H9 (cell line): ENCODE results near the gene SYDE1. TPM values are rescaled to one million over a fixed set of nuclear protein-coding genes. Genes with fewer than 3 reads are reported as not detected.

Experiments
- DNase-seq: peaks from one replicate; pipeline ENCODE4 v3.0.0-alpha.2; 2017
- H2AFZ ChIP-seq: one replicate; pipeline ENCODE4 v1.6.1; 2013; ENCODE audit warnings: mild to moderate bottlenecking, low read length, control low read depth, moderate library complexity
- H2AK5ac ChIP-seq: 2 replicates; pipeline ENCODE4 v1.6.1; 2013; ENCODE audit warnings: low read length, control low read depth, mixed read lengths; ENCODE audit not compliant: insufficient read length
- H2BK120ac ChIP-seq: one replicate; pipeline ENCODE4 v1.6.1; 2013; ENCODE audit warnings: low read depth, mild to moderate bottlenecking, low read length, control low read depth, inconsistent platforms; ENCODE audit not compliant: poor library complexity, severe bottlenecking
- H2BK12ac ChIP-seq: 2 replicates; pipeline ENCODE4 v1.6.1; 2013; ENCODE audit warnings: low read length, control low read depth, mixed read lengths, low read depth; ENCODE audit not compliant: insufficient read length
- H2BK15ac ChIP-seq: 2 replicates; pipeline ENCODE4 v1.6.1; 2013; ENCODE audit warnings: low read depth, low read length, control low read depth
- H2BK20ac ChIP-seq: one replicate; pipeline ENCODE4 v1.6.1; 2013; ENCODE audit warnings: low read depth, mild to moderate bottlenecking, low read length, control low read depth, inconsistent platforms; ENCODE audit not compliant: poor library complexity, severe bottlenecking
- H2BK5ac ChIP-seq: 2 replicates; pipeline ENCODE4 v1.6.1; 2013; ENCODE audit warnings: low read length, control low read depth, mixed read lengths; ENCODE audit not compliant: insufficient read length
- H3K14ac ChIP-seq: 2 replicates; pipeline ENCODE4 v1.6.1; 2013; ENCODE audit warnings: low read length, control low read depth; ENCODE audit not compliant: insufficient read depth
- H3K18ac ChIP-seq: 2 replicates; pipeline ENCODE4 v1.6.1; 2013; ENCODE audit warnings: low read depth, mild to moderate bottlenecking, mixed read lengths, low read length, control low read depth; ENCODE audit not compliant: insufficient read length
- H3K23ac ChIP-seq: 2 replicates; pipeline ENCODE4 v1.6.1; 2013; ENCODE audit warnings: low read length, control low read depth, mixed read lengths, low read depth; ENCODE audit not compliant: insufficient read length
- H3K23me2 ChIP-seq: 2 replicates; pipeline ENCODE4 v1.6.1; 2013; ENCODE audit warnings: low read depth, mild to moderate bottlenecking, mixed read lengths, low read length, control low read depth; ENCODE audit not compliant: insufficient read length, poor library complexity, severe bottlenecking
- H3K27ac ChIP-seq: 2 replicates; pipeline ENCODE4 v1.5.1; 2013; ENCODE audit warnings: low read length, control low read depth, mixed read lengths, low read depth; ENCODE audit not compliant: insufficient read length
- H3K27me3 ChIP-seq: 2 replicates; pipeline ENCODE4 v1.6.1; 2013; ENCODE audit warnings: low read length, control low read depth, inconsistent platforms; ENCODE audit not compliant: insufficient read depth
- H3K4ac ChIP-seq: 2 replicates; pipeline ENCODE4 v1.6.1; 2013; ENCODE audit warnings: low read depth, mild to moderate bottlenecking, control low read depth, inconsistent platforms, low read length, moderate library complexity
- H3K4me1 ChIP-seq: 2 replicates; pipeline ENCODE4 v1.6.1; 2013; ENCODE audit warnings: low read length, control low read depth, inconsistent platforms; ENCODE audit not compliant: insufficient read depth
- H3K4me2 ChIP-seq: 2 replicates; pipeline ENCODE4 v1.6.1; 2013; ENCODE audit warnings: low read length, control low read depth, mixed read lengths; ENCODE audit not compliant: insufficient read length, insufficient read depth
- H3K56ac ChIP-seq: 2 replicates; pipeline ENCODE4 v1.6.1; 2013; ENCODE audit warnings: low read depth, mild to moderate bottlenecking, mixed read lengths, low read length, control low read depth; ENCODE audit not compliant: insufficient read length
- H3K79me1 ChIP-seq: 2 replicates; pipeline ENCODE4 v1.6.1; 2013; ENCODE audit warnings: low read depth, mild to moderate bottlenecking, moderate library complexity, low read length, control low read depth, inconsistent platforms; ENCODE audit not compliant: insufficient read depth, poor library complexity, severe bottlenecking
- H3K79me2 ChIP-seq: 2 replicates; pipeline ENCODE4 v1.6.1; 2013; ENCODE audit warnings: low read length, control low read depth, inconsistent platforms; ENCODE audit not compliant: insufficient read depth
- H3K9ac ChIP-seq: 2 replicates; pipeline ENCODE4 v1.6.1; 2013; ENCODE audit warnings: low read length, control low read depth, mixed read lengths; ENCODE audit not compliant: insufficient read length; ENCODE audit errors: extremely low read depth
- H3K9me3 ChIP-seq: one replicate; pipeline ENCODE4 v1.6.1; 2013; ENCODE audit warnings: low read depth, low read length, inconsistent platforms; ENCODE audit not compliant: control insufficient read depth
- H3T11ph ChIP-seq: one replicate; pipeline ENCODE4 v1.6.1; 2013; ENCODE audit warnings: mild to moderate bottlenecking, low read length, control low read depth, inconsistent platforms
- H4K20me1 ChIP-seq: one replicate; pipeline ENCODE4 v1.6.1; 2013; ENCODE audit not compliant: control insufficient read depth, insufficient read length, insufficient read depth
- H4K5ac ChIP-seq: 2 replicates; pipeline ENCODE4 v1.6.1; 2013; ENCODE audit warnings: low read depth, mild to moderate bottlenecking, mixed read lengths, low read length, control low read depth; ENCODE audit not compliant: insufficient read length
- H4K8ac ChIP-seq: replicated peaks from 2 replicates; pipeline ENCODE4 v1.6.1; 2013; ENCODE audit warnings: low read length, control low read depth, mixed read lengths, low read depth; ENCODE audit not compliant: insufficient read length
- H4K91ac ChIP-seq: 2 replicates; pipeline ENCODE4 v1.6.1; 2013; ENCODE audit warnings: low read depth, mild to moderate bottlenecking, moderate library complexity, mixed read lengths, low read length, control low read depth; ENCODE audit not compliant: insufficient read length
- H3K27ac Mint-ChIP-seq, 3 experiments: 2 replicates in 2 of 3; 3 replicates in 1 of 3; pipeline ENCODE4 v1.8.0; 2020 to 2021; ENCODE audit warnings: mixed read lengths in 3 of 3, mild to moderate bottlenecking in 1 of 3, moderate library complexity in 1 of 3
- H3K27me3 Mint-ChIP-seq: 2 replicates; pipeline ENCODE4 v1.8.0; 2021; ENCODE audit warnings: low read depth, mild to moderate bottlenecking, moderate library complexity, mixed read lengths
- H3K36me3 Mint-ChIP-seq, 3 experiments: 2 replicates in 2 of 3; 3 replicates in 1 of 3; pipeline ENCODE4 v1.8.0; 2020 to 2021; ENCODE audit warnings: low read depth in 3 of 3, mixed read lengths in 3 of 3; ENCODE audit not compliant: insufficient read depth in 1 of 3
- H3K4me1 Mint-ChIP-seq, 2 experiments: 2 replicates each; pipeline ENCODE4 v1.8.0; 2020; ENCODE audit warnings: mixed read lengths in 2 of 2
- H3K4me3 Mint-ChIP-seq, 2 experiments: 2 replicates in 1 of 2; 3 replicates in 1 of 2; pipeline ENCODE4 v1.8.0; 2020 to 2021; ENCODE audit warnings: mild to moderate bottlenecking in 2 of 2, mixed read lengths in 2 of 2, moderate library complexity in 1 of 2
- H3K9me3 Mint-ChIP-seq, 2 experiments: 2 replicates in 1 of 2; 3 replicates in 1 of 2; pipeline ENCODE4 v1.8.0; 2020; ENCODE audit warnings: mild to moderate bottlenecking in 2 of 2, mixed read lengths in 2 of 2, moderate library complexity in 1 of 2
- WGBS: extraction: QIAGEN DNeasy Blood & Tissue Kit; methylation state at CpG from one replicate; pipeline ENCODE4 v1.1.7; 2013; ENCODE audit warnings: missing lambda C conversion rate, low lambda C conversion rate, mixed read lengths; ENCODE audit not compliant: insufficient read length; ENCODE audit errors: extremely low coverage; 5-methylcytosine and 5-hydroxymethylcytosine counted together
- total RNA-seq: library from RNA; stranded (reverse); gene quantifications from 2 replicates; pipeline ENCODE4 v1.2.1, GENCODE V29; 2021
- TF ChIP-seq, protein P1 (sequence below): fragments of 200-600 bp; sonication (generic); conservative IDR thresholded peaks from 3 replicates; pipeline ENCODE4 v1.8.0; 2021; ENCODE audit warnings: antibody characterized with exemption, mild to moderate bottlenecking

Gene SYDE1
- total RNA-seq, 1 experiment from 2014 or later = 21.4 TPM

DNA sequence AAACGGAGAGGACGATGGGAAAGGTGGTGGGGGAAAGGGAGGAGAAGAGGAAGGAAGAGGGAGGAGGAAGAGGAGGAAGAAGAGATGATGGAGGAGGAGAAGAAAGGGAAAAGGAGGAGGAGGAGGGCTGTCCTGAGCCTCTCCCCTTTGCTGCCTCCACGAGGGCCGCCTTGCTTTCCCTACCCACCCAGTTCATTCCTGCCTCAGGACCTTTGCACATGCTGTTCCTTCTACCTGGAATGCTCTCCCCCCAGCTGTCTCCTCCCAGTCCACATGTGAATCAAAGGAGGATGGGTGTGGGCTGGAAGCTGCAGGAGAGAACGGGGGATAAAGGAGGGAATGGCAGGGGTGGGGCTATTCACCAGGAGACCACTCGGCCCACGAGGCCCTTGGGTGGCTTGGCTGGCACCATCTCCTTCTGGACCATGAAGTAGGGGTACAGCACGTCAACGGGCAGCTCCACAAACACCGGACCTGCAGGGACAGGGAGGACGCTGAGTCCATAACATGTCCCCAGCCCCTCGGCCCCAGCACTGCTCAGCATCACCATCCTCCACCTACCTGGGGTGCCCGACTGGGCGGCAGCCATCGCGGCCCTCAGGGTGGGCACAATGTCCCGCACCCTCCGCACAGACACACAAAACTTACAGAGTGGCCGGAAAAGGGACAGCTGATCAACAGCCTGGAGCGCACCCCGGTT is 15.3 kb downstream of the SYDE1 start:
- TF ChIP-seq, protein P1, sequence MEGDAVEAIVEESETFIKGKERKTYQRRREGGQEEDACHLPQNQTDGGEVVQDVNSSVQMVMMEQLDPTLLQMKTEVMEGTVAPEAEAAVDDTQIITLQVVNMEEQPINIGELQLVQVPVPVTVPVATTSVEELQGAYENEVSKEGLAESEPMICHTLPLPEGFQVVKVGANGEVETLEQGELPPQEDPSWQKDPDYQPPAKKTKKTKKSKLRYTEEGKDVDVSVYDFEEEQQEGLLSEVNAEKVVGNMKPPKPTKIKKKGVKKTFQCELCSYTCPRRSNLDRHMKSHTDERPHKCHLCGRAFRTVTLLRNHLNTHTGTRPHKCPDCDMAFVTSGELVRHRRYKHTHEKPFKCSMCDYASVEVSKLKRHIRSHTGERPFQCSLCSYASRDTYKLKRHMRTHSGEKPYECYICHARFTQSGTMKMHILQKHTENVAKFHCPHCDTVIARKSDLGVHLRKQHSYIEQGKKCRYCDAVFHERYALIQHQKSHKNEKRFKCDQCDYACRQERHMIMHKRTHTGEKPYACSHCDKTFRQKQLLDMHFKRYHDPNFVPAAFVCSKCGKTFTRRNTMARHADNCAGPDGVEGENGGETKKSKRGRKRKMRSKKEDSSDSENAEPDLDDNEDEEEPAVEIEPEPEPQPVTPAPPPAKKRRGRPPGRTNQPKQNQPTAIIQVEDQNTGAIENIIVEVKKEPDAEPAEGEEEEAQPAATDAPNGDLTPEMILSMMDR = no peak
- H3K27me3 ChIP-seq = no peaks in the 10 kb centered on the region
- H3K36me3 Mint-ChIP-seq = peaks cover 39 to 60% (median 55%) of the 10 kb centered on the region in 3 experiments; a peak in 6 of 7 replicates

More for the DNA sequence above, 15.3 kb downstream of the SYDE1 start:
- H3K9me3 ChIP-seq = no peaks in the 10 kb centered on the region
- H3K79me2 ChIP-seq = no peaks in the 10 kb centered on the region; the same call in 1 of the 2 replicates
- 95% methylated on average over 2 of the region's 21 CpGs for WGBS
- no peak overlapping the region for H2BK20ac ChIP-seq
- H4K8ac ChIP-seq = no peak overlapping the region
- H3K9me3 Mint-ChIP-seq = no peaks in the 10 kb centered on the region; a peak in 2 of 5 replicates
- no peak for DNase-seq
- H2BK15ac ChIP-seq = no peak overlapping the region
- H4K91ac ChIP-seq = no peak overlapping the region
- peaks cover 7% of the 10 kb centered on the region in 2 experiments for H3K4me1 Mint-ChIP-seq
- no peak overlapping the region for H3K23ac ChIP-seq
- H4K5ac ChIP-seq = no peak overlapping the region
- H3K18ac ChIP-seq = no peak overlapping the region
- H3K9ac ChIP-seq = no peak overlapping the region
- H3T11ph ChIP-seq = no peak overlapping the region
- peaks cover 3% of the 10 kb centered on the region for H3K79me1 ChIP-seq
- H2BK120ac ChIP-seq = no peak overlapping the region
- H3K27ac Mint-ChIP-seq = no peak overlapping the region
- H3K23me2 ChIP-seq = peaks cover 7% of the 10 kb centered on the region
- H2AK5ac ChIP-seq = no peak overlapping the region
- no peak overlapping the region for H3K4me2 ChIP-seq
- no peaks in the 10 kb centered on the region for H3K4me1 ChIP-seq
- H3K27ac ChIP-seq = no peak overlapping the region
- no peaks in the 10 kb centered on the region for H4K20me1 ChIP-seq
- no peak overlapping the region for H3K14ac ChIP-seq
- no peak overlapping the region for H2AFZ ChIP-seq
- H3K4me3 Mint-ChIP-seq = no peak overlapping the region
- H2BK5ac ChIP-seq = no peak overlapping the region
- no peaks in the 10 kb centered on the region; the same call in 1 of the 2 replicates for H3K27me3 Mint-ChIP-seq
- H2BK12ac ChIP-seq = no peak overlapping the region
- no peak overlapping the region for H3K56ac ChIP-seq
- no peak overlapping the region for H3K4ac ChIP-seq
